Caco-2 (cell line): Measurements from ENCODE around the gene REG4. TPM values are rescaled to one million over a fixed set of nuclear protein-coding genes. Genes with fewer than 3 reads are reported as not detected.

Experiments
- BruUV-seq: library from RNA; stranded (reverse); fragments of 400-500 nt; replicated peaks from 2 replicates; lab custom pipeline; 2021; lab: Mats Ljungman, UMichigan
- CTCF ChIA-PET: fragments of 300-600 bp; sonication (Branson Sonifier 250); formaldehyde crosslinking; loops from one replicate; lab custom pipeline; 2022; ENCODE audit warnings: antibody characterized with exemption; lab: Charles Lee
- POLR2A ChIA-PET: fragments of 300-600 bp; sonication (Branson Sonifier 250); formaldehyde crosslinking; loops from one replicate; lab custom pipeline; 2022; ENCODE audit warnings: antibody characterized with exemption; lab: Charles Lee
- DNase-seq, 2 experiments: peaks; one replicate each; pipeline versions ENCODE4 v3.0.0 to v3.0.0-alpha.2; 2020 to 2022
- H3K27me3 ChIP-seq: replicated peaks from 2 replicates; pipeline ENCODE4 v1.6.0; 2011; ENCODE audit warnings: low read length; ENCODE audit not compliant: control insufficient read depth, insufficient read depth
- H3K36me3 ChIP-seq: 2 replicates; pipeline ENCODE4 v1.5.1; 2011; ENCODE audit warnings: low read length; ENCODE audit not compliant: control insufficient read depth, insufficient read depth
- H3K4me1 ChIP-seq: fragments of 250-450 bp; sonication (Bioruptor Pico); 2 replicates; pipeline ENCODE4 v1.5.1; 2020; ENCODE audit warnings: mild to moderate bottlenecking
- H3K4me3 ChIP-seq: 2 replicates; pipeline ENCODE4 v1.5.1; 2011; ENCODE audit warnings: low read depth, mild to moderate bottlenecking, control low read depth, low read length
- H3K9me3 ChIP-seq: fragments of 250-450 bp; sonication (Bioruptor Pico); 2 replicates; pipeline ENCODE4 v1.5.1; 2020; ENCODE audit warnings: mild to moderate bottlenecking, moderate library complexity
- H3K27ac Mint-ChIP-seq: one replicate; pipeline ENCODE4 v1.8.0; 2022; ENCODE audit warnings: mixed read lengths; ENCODE audit not compliant: unreplicated experiment
- H3K27me3 Mint-ChIP-seq: one replicate; pipeline ENCODE4 v1.8.0; 2022; ENCODE audit warnings: mixed read lengths; ENCODE audit not compliant: insufficient read depth, unreplicated experiment
- H3K36me3 Mint-ChIP-seq: one replicate; pipeline ENCODE4 v1.8.0; 2022; ENCODE audit warnings: mild to moderate bottlenecking, mixed read lengths; ENCODE audit not compliant: insufficient read depth, unreplicated experiment
- H3K4me1 Mint-ChIP-seq: one replicate; pipeline ENCODE4 v1.8.0; 2022; ENCODE audit warnings: low read depth, mixed read lengths; ENCODE audit not compliant: unreplicated experiment
- H3K4me3 Mint-ChIP-seq: one replicate; pipeline ENCODE4 v1.8.0; 2022; ENCODE audit warnings: mild to moderate bottlenecking, moderate library complexity, mixed read lengths; ENCODE audit not compliant: unreplicated experiment
- H3K9me3 Mint-ChIP-seq: one replicate; pipeline ENCODE4 v1.8.0; 2022; ENCODE audit warnings: mixed read lengths; ENCODE audit not compliant: unreplicated experiment
- CTCF ChIP-seq, 2 experiments: fragments of 200-600 bp in 1 of 2; IDR thresholded peaks; 1 replicate in 1 of 2; 2 replicates in 1 of 2; pipeline versions ENCODE4 v1.5.1 to v1.8.0; 2011 to 2022; ENCODE audit warnings: antibody characterized with exemption in 1 of 2, control low read depth in 1 of 2, inconsistent platforms in 1 of 2, low read depth in 1 of 2, low read length in 1 of 2, mild to moderate bottlenecking in 1 of 2, moderate library complexity in 1 of 2; ENCODE audit not compliant: insufficient read depth in 1 of 2, severe bottlenecking in 1 of 2, unreplicated experiment in 1 of 2
- intact Hi-C: fragments of 100-400 bp; cut with micrococcal nuclease; formaldehyde crosslinking; loops from one replicate; pipeline ENCODE4 v1.10.0; 2022; ENCODE audit not compliant: unreplicated experiment
- total RNA-seq: library from RNA; stranded (reverse); gene quantifications from 2 replicates; pipeline ENCODE4 v1.2.3, GENCODE V29; 2022

REG4 gene
- total RNA-seq, 1 experiment from 2014 or later: 8.0 TPM

GRCh38 chr1:119744598-119744942 lies 66.7 kb downstream of the REG4 start:
- TF ChIP-seq CTCF (IDR thresholded peaks at IDR 0.05; ENCODE audit: insufficient read depth in 1 of 2, low read depth in 1 of 2, low read length in 1 of 2, severe bottlenecking in 1 of 2, unreplicated experiment in 1 of 2): no peak
- Mint-ChIP-seq H3K27me3 (no peaks in the 10 kb centered on the region), H3K27ac (peak overlapping the region; percentile 30), H3K4me1 (peaks cover 13% of the 10 kb centered on the region), H3K9me3 (no peaks in the 10 kb centered on the region), H3K36me3 (peaks cover 67% of the 10 kb centered on the region), H3K4me3 (peak overlapping the region; percentile 12)
- no TSS peak for BruUV-seq
- ChIA-PET CTCF (interaction anchor here (1.2 kb wide), 1 partner anchor 27 kb away, joined by 3 read pairs; no protein-coding TSS in a partner anchor), POLR2A (no interaction called here)
- intact Hi-C loops: loop anchor here (1.0 kb wide), 3 partner anchors 22 to 127 kb away; no protein-coding TSS in a partner anchor
- Histone ChIP-seq H3K4me3 (no peak overlapping the region), H3K9me3 (no peaks in the 10 kb centered on the region), H3K36me3 (peaks cover 3% of the 10 kb centered on the region), H3K4me1 (peaks cover 8% of the 10 kb centered on the region; the same call in 1 of the 2 replicates), H3K27me3 (no peaks in the 10 kb centered on the region)
- no peak for DNase-seq

Other genes starting within 250 kb of the REG4 start
- gene ZNF697, start 163.2 kb downstream of the REG4 start, total RNA-seq: 2.9 and 3.1 TPM in 2 replicates
- gene PHGDH, start 99.5 kb downstream of the REG4 start, total RNA-seq: 383 and 410 TPM in 2 replicates
- gene HMGCS2, start 42.6 kb downstream of the REG4 start, total RNA-seq: 10.2 and 15.2 TPM in 2 replicates
- gene ADAM30, start 85.1 kb upstream of the REG4 start, total RNA-seq: not detected in 2 replicates